H7 (cell line): Measurements from ENCODE around the gene PIK3C2G. TPM values are rescaled to one million over a fixed set of nuclear protein-coding genes. Genes with fewer than 3 reads are reported as not detected.

Experiments
- DNase-seq: peaks from one replicate; pipeline ENCODE4 v3.0.0; 2012
- H3K27me3 ChIP-seq: 2 replicates; pipeline ENCODE4 v1.6.0; 2011; ENCODE audit warnings: mild to moderate bottlenecking, low read length; ENCODE audit not compliant: control insufficient read depth, insufficient read depth
- H3K36me3 ChIP-seq: replicated peaks from 2 replicates; pipeline ENCODE4 v1.5.1; 2011; ENCODE audit warnings: low read length; ENCODE audit not compliant: control insufficient read depth, insufficient read depth
- H3K4me3 ChIP-seq: 2 replicates; pipeline ENCODE4 v1.5.1; 2011; ENCODE audit warnings: low read depth, mild to moderate bottlenecking, control low read depth, low read length, moderate library complexity; ENCODE audit not compliant: insufficient read depth
- total RNA-seq: library from RNA; depleted of rRNA; stranded (reverse); fragments of >200 nt; shearing (Covaris generic); gene quantifications from 2 replicates; pipeline ENCODE4 v1.2.3, GENCODE V29; 2014

PIK3C2G gene
- total RNA-seq, 1 experiment from 2014 or later: not detected

GRCh38 chr12:18640321-18640955, 379.1 kb downstream of the PIK3C2G start:
- no peaks in the 10 kb centered on the region for H3K36me3 ChIP-seq
- H3K27me3 ChIP-seq: no peaks in the 10 kb centered on the region
- H3K4me3 ChIP-seq: no peak overlapping the region
- DNase-seq: no peak

DNA sequence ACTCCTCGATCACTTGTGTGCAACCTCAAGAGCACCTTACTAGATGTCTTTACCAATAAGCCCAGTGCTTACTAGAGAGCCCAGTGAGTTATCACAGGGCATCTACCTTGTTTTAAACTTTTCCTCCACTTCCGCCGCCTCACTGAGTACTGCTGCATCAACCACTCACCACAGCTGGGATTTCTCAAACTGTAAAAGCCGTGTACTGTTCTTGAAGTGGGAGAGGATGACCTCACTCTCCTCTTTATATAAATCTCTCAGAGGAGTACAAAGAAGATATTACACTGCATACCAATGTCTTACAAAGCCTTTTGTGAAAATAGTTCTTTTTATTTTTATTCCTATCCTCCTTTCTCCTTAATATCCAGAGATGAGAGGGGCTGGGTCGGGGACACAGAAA, 382.4 kb downstream of the PIK3C2G start:
- Histone ChIP-seq H3K36me3 (no peaks in the 10 kb centered on the region), H3K4me3 (no peak overlapping the region), H3K27me3 (no peaks in the 10 kb centered on the region)
- DNase-seq: no peak

DNA sequence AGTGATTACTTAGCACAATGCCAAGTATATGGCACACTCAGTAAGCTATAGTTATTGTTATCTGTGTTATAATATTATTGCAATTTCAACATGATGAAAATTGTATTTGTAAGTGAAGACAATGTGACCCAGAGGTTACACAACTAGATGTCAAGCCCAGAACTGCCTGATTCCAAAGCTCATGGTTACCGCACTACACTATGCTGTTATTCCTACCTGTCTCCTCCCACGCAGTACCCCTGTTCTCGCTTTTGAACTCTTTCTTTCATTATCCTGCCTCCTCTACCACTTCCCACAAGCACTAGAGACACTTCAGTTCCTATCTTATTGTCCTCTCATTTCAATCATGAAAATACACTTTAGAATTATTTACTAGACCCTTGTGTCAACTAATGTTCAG, 383.2 kb downstream of the PIK3C2G start:
- DNase-seq: no peak
- H3K4me3 ChIP-seq: no peak overlapping the region
- no peaks in the 10 kb centered on the region for H3K36me3 ChIP-seq
- H3K27me3 ChIP-seq: no peaks in the 10 kb centered on the region

DNA sequence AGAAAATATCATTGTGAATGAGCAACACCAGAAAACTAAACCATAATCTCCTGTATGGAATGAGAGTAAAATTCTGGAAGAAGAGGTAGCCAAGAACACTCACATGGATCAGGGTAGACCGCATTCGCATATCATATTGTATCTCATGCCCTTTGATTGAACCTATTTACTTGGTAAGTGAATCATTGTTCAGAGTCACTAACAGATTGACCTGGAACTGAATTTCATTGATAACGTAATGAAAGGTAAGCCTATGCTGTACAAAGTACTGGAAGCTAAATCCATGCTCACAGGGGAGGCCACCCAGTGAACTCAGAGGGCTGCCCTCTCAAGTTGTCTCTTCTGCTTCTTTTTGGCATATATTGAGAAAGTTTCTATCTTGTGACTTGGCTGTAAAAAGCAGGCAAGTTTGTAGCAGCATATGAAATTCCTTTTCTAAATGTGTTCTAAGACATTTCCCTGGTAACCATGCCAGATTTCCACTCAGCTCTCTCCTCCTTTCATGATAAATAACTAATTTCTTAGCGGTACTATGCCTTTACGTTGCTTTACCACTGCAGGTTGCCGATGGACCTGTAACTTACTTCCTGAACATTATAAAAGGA, 385.1 kb downstream of the PIK3C2G start:
- DNase-seq: no peak
- Histone ChIP-seq H3K4me3 (no peak overlapping the region), H3K27me3 (no peaks in the 10 kb centered on the region), H3K36me3 (no peaks in the 10 kb centered on the region)

GRCh38 chr12:18651525-18651924, 390.2 kb downstream of the PIK3C2G start:
- Histone ChIP-seq H3K27me3 (no peaks in the 10 kb centered on the region), H3K36me3 (no peaks in the 10 kb centered on the region), H3K4me3 (no peak overlapping the region)
- DNase-seq: no peak

- Histone ChIP-seq H3K36me3 (no peaks in the 10 kb centered on the region), H3K27me3 (no peaks in the 10 kb centered on the region), H3K4me3 (no peak overlapping the region)
- DNase-seq: no peak
These were observed 391.3 kb downstream of the PIK3C2G start for GRCh38 chr12:18652596-18652995.

GRCh38 chr12:18653465-18653864, 392.1 kb downstream of the PIK3C2G start:
- DNase-seq: no peak
- no peaks in the 10 kb centered on the region for H3K27me3 ChIP-seq

GRCh38 chr12:18655351-18655750, 394.0 kb downstream of the PIK3C2G start:
- H3K36me3 ChIP-seq: no peaks in the 10 kb centered on the region
- H3K4me3 ChIP-seq: no peak overlapping the region
- no peak for DNase-seq
- no peaks in the 10 kb centered on the region for H3K27me3 ChIP-seq

More at GRCh38 chr12:18653465-18653864, 392.1 kb downstream of the PIK3C2G start:
- Histone ChIP-seq H3K4me3 (no peak overlapping the region), H3K36me3 (no peaks in the 10 kb centered on the region)

- no peak overlapping the region for H3K4me3 ChIP-seq
These were observed 396.9 kb downstream of the PIK3C2G start for GRCh38 chr12:18658179-18658578.

DNA sequence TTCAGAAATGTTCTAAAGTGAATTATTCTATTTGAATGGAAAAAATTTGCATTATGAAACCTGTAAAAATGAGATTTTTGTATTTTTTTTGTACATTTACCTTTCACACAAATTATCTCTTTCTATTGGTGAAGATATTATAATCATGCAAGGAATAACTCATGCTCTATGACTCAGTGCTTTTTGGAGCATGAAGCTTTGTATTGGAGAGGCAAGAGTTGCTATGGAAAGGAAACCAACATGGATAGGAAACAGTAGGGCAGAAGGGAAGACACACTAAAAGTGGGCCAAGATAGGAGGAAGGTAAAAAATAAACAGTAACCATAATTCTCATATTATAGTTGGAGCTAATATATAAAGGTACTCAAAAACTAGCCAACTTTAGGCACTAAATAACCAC, 397.5 kb downstream of the PIK3C2G start:
- H3K27me3 ChIP-seq: no peaks in the 10 kb centered on the region
- no peaks in the 10 kb centered on the region for H3K36me3 ChIP-seq
- DNase-seq: no peak
- no peak overlapping the region for H3K4me3 ChIP-seq

More at GRCh38 chr12:18658179-18658578, 396.9 kb downstream of the PIK3C2G start:
- Histone ChIP-seq H3K27me3 (no peaks in the 10 kb centered on the region), H3K36me3 (no peaks in the 10 kb centered on the region)
- no peak for DNase-seq

- no peaks in the 10 kb centered on the region; the same call in 1 of the 2 replicates for H3K27me3 ChIP-seq
- no peak overlapping the region for H3K4me3 ChIP-seq
- no peak for DNase-seq
- no peaks in the 10 kb centered on the region for H3K36me3 ChIP-seq
These were observed 414.8 kb downstream of the PIK3C2G start for GRCh38 chr12:18676141-18676540.

DNA sequence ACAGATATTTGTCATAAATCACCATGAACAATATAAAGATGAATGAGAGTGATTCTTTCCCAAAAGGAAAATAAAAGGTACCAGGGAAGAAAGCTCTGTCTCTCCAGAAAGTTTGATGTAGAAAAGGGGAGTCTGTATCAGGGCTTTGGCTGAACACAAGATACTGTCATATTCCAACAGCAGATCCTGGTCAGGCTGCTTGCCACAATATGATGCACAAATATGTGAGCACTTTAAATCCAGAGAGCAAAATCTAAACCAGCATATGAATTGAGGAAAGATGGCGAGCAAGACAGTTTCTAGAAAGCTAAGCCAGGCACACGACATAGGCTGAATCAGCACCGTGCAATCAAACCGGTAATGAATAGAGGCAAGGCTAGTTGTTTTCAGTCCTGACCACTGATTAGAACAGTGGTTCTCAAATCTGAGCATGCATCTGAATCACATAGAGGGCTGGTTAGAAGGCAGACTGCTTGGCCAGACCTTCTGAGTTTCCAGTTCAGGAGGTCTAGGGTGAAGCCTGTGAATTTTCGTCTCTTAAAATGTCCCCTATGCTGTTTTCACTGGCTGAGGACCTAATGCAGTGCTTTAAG, 415.8 kb downstream of the PIK3C2G start:
- no peaks in the 10 kb centered on the region for H3K36me3 ChIP-seq
- no peak overlapping the region for H3K4me3 ChIP-seq
- no peaks in the 10 kb centered on the region; the same call in 1 of the 2 replicates for H3K27me3 ChIP-seq
- DNase-seq: no peak

DNA sequence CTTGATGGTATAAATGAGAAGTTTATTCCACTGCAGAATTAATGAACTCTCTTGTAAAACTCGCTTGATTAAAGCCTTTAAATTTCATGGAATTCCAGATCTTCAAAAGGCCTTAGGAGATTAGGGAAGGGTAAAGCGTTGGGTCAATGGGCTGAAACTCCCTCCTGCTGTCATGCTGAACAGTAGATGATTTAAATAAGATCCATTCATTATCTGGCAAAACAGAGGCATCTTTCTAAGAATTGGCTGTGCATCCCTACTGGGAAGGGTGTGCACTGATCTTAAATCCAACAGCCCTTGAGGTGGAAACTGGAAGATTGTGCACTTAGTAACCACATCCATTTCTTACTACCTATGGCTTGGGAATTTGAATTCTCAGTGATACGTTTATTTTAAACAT, 420.5 kb downstream of the PIK3C2G start:
- Histone ChIP-seq H3K27me3 (no peaks in the 10 kb centered on the region; the same call in 1 of the 2 replicates), H3K36me3 (no peaks in the 10 kb centered on the region), H3K4me3 (no peak overlapping the region)
- peak; percentile 6 for DNase-seq

GRCh38 chr12:18683327-18684013, 422.2 kb downstream of the PIK3C2G start:
- Histone ChIP-seq H3K27me3 (no peaks in the 10 kb centered on the region; the same call in 1 of the 2 replicates), H3K4me3 (no peak overlapping the region), H3K36me3 (no peaks in the 10 kb centered on the region)
- no peak for DNase-seq

DNA sequence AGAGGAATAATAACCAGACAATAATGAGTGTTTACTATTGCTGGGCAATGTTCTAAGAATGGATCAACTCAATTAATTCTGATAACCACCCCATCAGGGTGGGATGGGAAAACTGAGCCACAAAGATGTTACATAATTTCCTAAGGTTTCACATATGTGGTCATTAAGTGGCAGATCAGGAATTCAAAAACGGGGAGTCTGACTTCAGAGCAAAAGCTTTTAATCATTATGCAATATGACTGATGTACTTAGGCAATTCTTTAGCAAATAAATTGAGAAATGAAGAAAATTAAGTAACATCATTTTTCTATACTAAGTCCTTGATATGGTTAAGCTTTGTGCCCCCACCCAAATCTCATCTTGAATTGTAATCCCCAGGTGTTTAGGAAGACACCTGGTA, 423.1 kb downstream of the PIK3C2G start:
- H3K4me3 ChIP-seq: no peak overlapping the region
- no peaks in the 10 kb centered on the region for H3K36me3 ChIP-seq
- DNase-seq: no peak
- no peaks in the 10 kb centered on the region; the same call in 1 of the 2 replicates for H3K27me3 ChIP-seq
